Measurements from ENCODE around the gene KATNBL1.

Gene KATNBL1

DNA sequence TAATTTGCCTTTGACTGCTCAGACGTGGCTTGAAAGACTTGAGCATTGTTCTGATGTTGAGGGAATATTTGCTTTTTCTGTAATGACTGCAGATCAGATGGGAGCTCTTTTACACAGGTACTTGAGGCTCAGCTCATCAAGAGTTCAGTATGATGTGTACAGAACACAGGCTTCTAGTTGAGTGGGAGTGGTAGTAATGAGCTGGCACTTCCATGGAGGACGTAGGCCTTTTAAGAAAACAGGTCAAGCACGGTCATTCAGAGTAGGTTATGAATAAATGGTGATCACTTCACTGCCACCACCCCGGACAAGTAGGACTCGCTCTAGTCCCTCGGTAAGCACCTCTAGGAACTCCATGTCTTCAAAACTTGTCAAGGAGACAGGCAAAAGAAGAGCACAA lies 23.7 kb upstream of the KATNBL1 start:
- TF ChIP-seq EP300 (IDR thresholded peaks at IDR 0.05; ENCODE audit: borderline replicate concordance) (no peak), RAD21 (IDR thresholded peaks at IDR 0.05; ENCODE audit: low read depth) (no peak), CREB1 (IDR thresholded peaks at IDR 0.05; ENCODE audit: low read depth) (no peak), YY1 (IDR thresholded peaks at IDR 0.05; ENCODE audit: low read depth) (no peak), TCF12 (IDR thresholded peaks at IDR 0.05; ENCODE audit: low read depth) (no peak), TAF1 (IDR thresholded peaks at IDR 0.05; ENCODE audit: low read depth) (no peak), CEBPB (IDR thresholded peaks at IDR 0.05) (no peak), EGR1 (IDR thresholded peaks at IDR 0.05) (no peak), NFIC (IDR thresholded peaks at IDR 0.05) (no peak), TEAD4 (IDR thresholded peaks at IDR 0.05) (no peak), FOXM1 (IDR thresholded peaks at IDR 0.05; ENCODE audit: borderline replicate concordance, low read depth) (no peak)
- TF ChIP-seq, protein P1, sequence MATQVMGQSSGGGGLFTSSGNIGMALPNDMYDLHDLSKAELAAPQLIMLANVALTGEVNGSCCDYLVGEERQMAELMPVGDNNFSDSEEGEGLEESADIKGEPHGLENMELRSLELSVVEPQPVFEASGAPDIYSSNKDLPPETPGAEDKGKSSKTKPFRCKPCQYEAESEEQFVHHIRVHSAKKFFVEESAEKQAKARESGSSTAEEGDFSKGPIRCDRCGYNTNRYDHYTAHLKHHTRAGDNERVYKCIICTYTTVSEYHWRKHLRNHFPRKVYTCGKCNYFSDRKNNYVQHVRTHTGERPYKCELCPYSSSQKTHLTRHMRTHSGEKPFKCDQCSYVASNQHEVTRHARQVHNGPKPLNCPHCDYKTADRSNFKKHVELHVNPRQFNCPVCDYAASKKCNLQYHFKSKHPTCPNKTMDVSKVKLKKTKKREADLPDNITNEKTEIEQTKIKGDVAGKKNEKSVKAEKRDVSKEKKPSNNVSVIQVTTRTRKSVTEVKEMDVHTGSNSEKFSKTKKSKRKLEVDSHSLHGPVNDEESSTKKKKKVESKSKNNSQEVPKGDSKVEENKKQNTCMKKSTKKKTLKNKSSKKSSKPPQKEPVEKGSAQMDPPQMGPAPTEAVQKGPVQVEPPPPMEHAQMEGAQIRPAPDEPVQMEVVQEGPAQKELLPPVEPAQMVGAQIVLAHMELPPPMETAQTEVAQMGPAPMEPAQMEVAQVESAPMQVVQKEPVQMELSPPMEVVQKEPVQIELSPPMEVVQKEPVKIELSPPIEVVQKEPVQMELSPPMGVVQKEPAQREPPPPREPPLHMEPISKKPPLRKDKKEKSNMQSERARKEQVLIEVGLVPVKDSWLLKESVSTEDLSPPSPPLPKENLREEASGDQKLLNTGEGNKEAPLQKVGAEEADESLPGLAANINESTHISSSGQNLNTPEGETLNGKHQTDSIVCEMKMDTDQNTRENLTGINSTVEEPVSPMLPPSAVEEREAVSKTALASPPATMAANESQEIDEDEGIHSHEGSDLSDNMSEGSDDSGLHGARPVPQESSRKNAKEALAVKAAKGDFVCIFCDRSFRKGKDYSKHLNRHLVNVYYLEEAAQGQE (IDR thresholded peaks at IDR 0.05; ENCODE audit: low read depth) = no peak
- TF ChIP-seq, protein P2, sequence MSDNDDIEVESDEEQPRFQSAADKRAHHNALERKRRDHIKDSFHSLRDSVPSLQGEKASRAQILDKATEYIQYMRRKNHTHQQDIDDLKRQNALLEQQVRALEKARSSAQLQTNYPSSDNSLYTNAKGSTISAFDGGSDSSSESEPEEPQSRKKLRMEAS (IDR thresholded peaks at IDR 0.05) = no peak

DNA sequence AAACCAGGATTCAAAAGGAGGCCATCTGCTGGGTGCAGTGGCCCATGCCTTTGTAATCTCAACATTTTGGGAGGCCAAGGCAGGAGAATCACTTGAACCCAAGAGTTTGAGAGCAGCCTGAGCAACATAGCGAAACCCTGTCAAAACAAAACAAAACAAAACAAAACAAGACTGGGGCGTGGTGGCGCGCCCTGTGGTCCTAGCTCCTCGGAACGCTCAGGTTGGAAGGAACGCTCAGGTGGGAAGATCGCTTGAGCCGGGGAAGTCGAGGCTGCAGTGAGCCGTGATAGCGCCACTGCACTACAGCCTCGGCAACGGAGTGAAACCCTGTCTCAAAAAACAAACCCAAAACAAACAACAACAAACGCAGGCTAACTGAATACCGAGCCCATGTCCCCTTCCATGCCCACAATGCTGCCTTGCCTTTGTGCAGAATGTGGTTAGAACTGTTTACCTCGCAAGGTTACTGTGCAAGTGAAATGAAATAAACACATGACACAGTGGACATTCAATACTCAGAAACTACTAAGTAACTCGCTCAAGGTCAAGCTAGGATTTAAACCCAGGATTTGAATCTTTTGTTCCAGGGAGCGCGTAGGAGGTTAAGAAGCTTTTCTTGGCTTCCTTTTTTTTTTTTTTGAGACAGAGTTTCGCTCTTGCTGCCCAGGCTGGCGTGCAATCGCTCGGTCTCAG lies 14.2 kb upstream of the KATNBL1 start:
- TF ChIP-seq EGR1 (IDR thresholded peaks at IDR 0.05) (no peak), ZBTB7A (IDR thresholded peaks at IDR 0.05; ENCODE audit: low read depth) (no peak), CEBPB (IDR thresholded peaks at IDR 0.05) (no peak), TCF12 (IDR thresholded peaks at IDR 0.05; ENCODE audit: low read depth) (no peak), NFIC (IDR thresholded peaks at IDR 0.05) (no peak), TAF1 (IDR thresholded peaks at IDR 0.05; ENCODE audit: low read depth) (no peak), RAD21 (IDR thresholded peaks at IDR 0.05; ENCODE audit: low read depth) (no peak), TEAD4 (IDR thresholded peaks at IDR 0.05) (no peak)
- TF ChIP-seq, protein P2 (IDR thresholded peaks at IDR 0.05) = no peak
- TF ChIP-seq, protein P3, sequence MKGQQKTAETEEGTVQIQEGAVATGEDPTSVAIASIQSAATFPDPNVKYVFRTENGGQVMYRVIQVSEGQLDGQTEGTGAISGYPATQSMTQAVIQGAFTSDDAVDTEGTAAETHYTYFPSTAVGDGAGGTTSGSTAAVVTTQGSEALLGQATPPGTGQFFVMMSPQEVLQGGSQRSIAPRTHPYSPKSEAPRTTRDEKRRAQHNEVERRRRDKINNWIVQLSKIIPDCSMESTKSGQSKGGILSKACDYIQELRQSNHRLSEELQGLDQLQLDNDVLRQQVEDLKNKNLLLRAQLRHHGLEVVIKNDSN (IDR thresholded peaks at IDR 0.05) = no peak
- TF ChIP-seq, protein P1 (IDR thresholded peaks at IDR 0.05; ENCODE audit: low read depth) = no peak

DNA sequence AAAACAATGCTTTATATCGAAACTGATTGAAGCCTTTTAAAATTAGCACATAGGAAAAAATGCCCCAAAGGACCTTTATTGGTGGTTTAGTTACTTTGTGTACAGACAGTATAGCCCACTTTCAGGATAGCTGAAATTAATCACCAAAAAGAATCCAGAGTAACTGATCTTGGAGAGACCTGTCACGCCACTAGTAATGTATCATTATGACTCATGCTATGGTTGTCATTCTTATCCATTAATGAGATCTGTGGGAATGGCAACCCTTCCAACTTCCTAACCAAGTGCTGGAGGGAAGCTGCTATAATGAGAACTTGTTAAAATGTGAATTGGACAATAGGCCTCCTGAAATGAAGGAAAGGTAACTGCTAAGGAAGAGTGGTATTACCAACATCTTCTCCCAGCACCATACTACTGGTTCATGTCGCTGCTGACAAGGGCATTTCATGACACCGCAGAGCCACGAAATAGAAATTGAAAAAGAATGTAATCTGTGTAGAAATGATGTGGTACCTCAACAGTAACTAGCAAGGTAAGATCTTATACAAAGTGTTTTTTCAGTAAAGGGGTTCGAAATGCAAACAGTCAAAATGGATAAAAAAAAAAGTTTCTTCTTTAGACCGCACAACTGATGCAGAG lies 7.8 kb upstream of the KATNBL1 start:
- TF ChIP-seq, protein P3 (IDR thresholded peaks at IDR 0.05) = no peak
- TF ChIP-seq FOXM1 (IDR thresholded peaks at IDR 0.05; ENCODE audit: borderline replicate concordance, low read depth) (no peak), ZBTB7A (IDR thresholded peaks at IDR 0.05; ENCODE audit: low read depth) (no peak), EP300 (IDR thresholded peaks at IDR 0.05; ENCODE audit: borderline replicate concordance) (no peak), TCF12 (IDR thresholded peaks at IDR 0.05; ENCODE audit: low read depth) (no peak), CEBPB (IDR thresholded peaks at IDR 0.05) (no peak), TEAD4 (IDR thresholded peaks at IDR 0.05) (no peak), NFIC (IDR thresholded peaks at IDR 0.05) (no peak), CREB1 (IDR thresholded peaks at IDR 0.05; ENCODE audit: low read depth) (no peak), EGR1 (IDR thresholded peaks at IDR 0.05) (no peak), RAD21 (IDR thresholded peaks at IDR 0.05; ENCODE audit: low read depth) (no peak), TAF1 (IDR thresholded peaks at IDR 0.05; ENCODE audit: low read depth) (no peak), YY1 (IDR thresholded peaks at IDR 0.05; ENCODE audit: low read depth) (no peak)
- TF ChIP-seq, protein P1 (IDR thresholded peaks at IDR 0.05; ENCODE audit: low read depth) = no peak
- TF ChIP-seq, protein P2 (IDR thresholded peaks at IDR 0.05) = no peak

Measured in Ishikawa (cell line).